CD14-positive monocyte (primary cell): ENCODE results near the gene CLDND2. TPM values are rescaled to one million over a fixed set of nuclear protein-coding genes. Genes with fewer than 3 reads are reported as not detected.

Experiments used
- DNase-seq, 3 donors: peaks; one replicate each; pipeline ENCODE4 v3.0.0-alpha.2; 2011 to 2022
- H2AFZ ChIP-seq: 2 replicates; pipeline ENCODE4 v1.6.0; 2012; ENCODE audit warnings: mild to moderate bottlenecking, low read depth, low read length, inconsistent platforms; ENCODE audit not compliant: insufficient read depth, poor library complexity, severe bottlenecking
- H3K27ac ChIP-seq, 2 donors: 1 replicate in 1 of 2; 2 replicates in 1 of 2; pipeline ENCODE4 v1.5.1; 2012 to 2013; ENCODE audit warnings: low read length in 2 of 2, control low read depth in 1 of 2, inconsistent platforms in 1 of 2, low read depth in 1 of 2, mild to moderate bottlenecking in 1 of 2
- H3K27me3 ChIP-seq, 2 donors: one replicate each; pipeline versions ENCODE4 v1.6.0 to v1.6.1; 2011 to 2013; ENCODE audit warnings: low read length in 2 of 2; ENCODE audit not compliant: control insufficient read depth in 2 of 2, insufficient read depth in 2 of 2
- H3K36me3 ChIP-seq, 2 donors: replicated peaks in 1 of 2; 1 replicate in 1 of 2; 2 replicates in 1 of 2; pipeline versions ENCODE4 v1.5.1 to v1.6.1; 2012 to 2013; ENCODE audit warnings: low read length in 2 of 2, control low read depth in 1 of 2, inconsistent platforms in 1 of 2, mild to moderate bottlenecking in 1 of 2; ENCODE audit not compliant: insufficient read depth in 2 of 2, control insufficient read depth in 1 of 2
- H3K4me1 ChIP-seq, 2 donors: 1 replicate in 1 of 2; 2 replicates in 1 of 2; pipeline versions ENCODE4 v1.5.1 to v1.6.1; 2012 to 2013; ENCODE audit warnings: low read length in 2 of 2, control low read depth in 1 of 2, inconsistent platforms in 1 of 2, mild to moderate bottlenecking in 1 of 2, moderate library complexity in 1 of 2; ENCODE audit not compliant: insufficient read depth in 2 of 2, control insufficient read depth in 1 of 2
- H3K4me2 ChIP-seq: replicated peaks from 2 replicates; pipeline ENCODE3; 2012; ENCODE audit warnings: low read length, moderate library complexity, mild to moderate bottlenecking; ENCODE audit not compliant: poor library complexity, severe bottlenecking; ENCODE audit errors: extremely low read depth
- H3K4me3 ChIP-seq, 3 experiments: fragments of 200-600 bp in 1 of 3; sonication (generic) in 1 of 3; replicated peaks in 1 of 3; 1 replicate in 2 of 3; 2 replicates in 1 of 3; pipeline ENCODE4 v1.5.1; 2011 to 2013; ENCODE audit warnings: low read length in 3 of 3, mild to moderate bottlenecking in 3 of 3, control low read depth in 2 of 3, low read depth in 2 of 3, inconsistent platforms in 1 of 3, moderate library complexity in 1 of 3
- H3K79me2 ChIP-seq: 2 replicates; pipeline ENCODE4 v1.6.0; 2012; ENCODE audit warnings: mild to moderate bottlenecking, control low read depth, inconsistent platforms, low read length, moderate library complexity; ENCODE audit not compliant: insufficient read depth
- H3K9ac ChIP-seq: 2 replicates; pipeline ENCODE4 v1.6.0; 2017; ENCODE audit warnings: low read length, mild to moderate bottlenecking; ENCODE audit not compliant: insufficient read depth, poor library complexity, severe bottlenecking
- H3K9me3 ChIP-seq, 2 donors: replicated peaks in 1 of 2; 1 replicate in 1 of 2; 2 replicates in 1 of 2; pipeline versions ENCODE4 v1.5.1 to v1.6.1; 2012 to 2013; ENCODE audit warnings: low read length in 2 of 2, control low read depth in 1 of 2; ENCODE audit not compliant: control insufficient read depth in 1 of 2, insufficient read depth in 1 of 2
- H4K20me1 ChIP-seq: 2 replicates; pipeline ENCODE4 v1.6.0; 2012; ENCODE audit warnings: mild to moderate bottlenecking, low read length, control low read depth, moderate library complexity; ENCODE audit not compliant: insufficient read depth
- H3K27ac Mint-ChIP-seq, 7 donors: one replicate each; pipeline ENCODE4 v1.8.0; 2020; ENCODE audit warnings: mild to moderate bottlenecking in 7 of 7, mixed read lengths in 7 of 7, moderate library complexity in 6 of 7, inconsistent platforms in 2 of 7
- H3K27me3 Mint-ChIP-seq, 3 donors: one replicate each; pipeline ENCODE4 v1.8.0; 2021 to 2022; ENCODE audit warnings: low read depth in 3 of 3, mild to moderate bottlenecking in 3 of 3, mixed read lengths in 3 of 3, moderate library complexity in 3 of 3, inconsistent platforms in 1 of 3
- H3K36me3 Mint-ChIP-seq, 2 donors: one replicate each; pipeline ENCODE4 v1.8.0; 2020; ENCODE audit warnings: mixed read lengths in 2 of 2, inconsistent platforms in 1 of 2, mild to moderate bottlenecking in 1 of 2
- H3K4me1 Mint-ChIP-seq: one replicate; pipeline ENCODE4 v1.8.0; 2020; ENCODE audit warnings: mild to moderate bottlenecking, mixed read lengths
- H3K4me3 Mint-ChIP-seq, 2 donors: one replicate each; pipeline ENCODE4 v1.8.0; 2020; ENCODE audit warnings: mild to moderate bottlenecking in 2 of 2, mixed read lengths in 2 of 2, moderate library complexity in 1 of 2
- H3K9me3 Mint-ChIP-seq, 7 donors: one replicate each; pipeline ENCODE4 v1.8.0; 2020 to 2022; ENCODE audit warnings: mixed read lengths in 7 of 7, mild to moderate bottlenecking in 6 of 7, moderate library complexity in 6 of 7, inconsistent platforms in 2 of 7
- CTCF ChIP-seq: fragments of 200-600 bp; IDR thresholded peaks from one replicate; pipeline ENCODE4 v1.8.0; 2022; ENCODE audit warnings: antibody characterized with exemption, mild to moderate bottlenecking
- whole genome bisulfite sequencing: methylation state at CpG from one replicate; pipeline ENCODE4 v1.1.5; 2013; ENCODE audit warnings: missing lambda C conversion rate; ENCODE audit not compliant: insufficient coverage; 5-methylcytosine and 5-hydroxymethylcytosine counted together
- intact Hi-C, 2 donors: fragments of 100-400 bp; cut with micrococcal nuclease; formaldehyde crosslinking; loops; one replicate each; pipeline versions ENCODE4 v1.15.0 to v1.15.1; 2023
- polyA plus RNA-seq, 3 donors: library from polyadenylated mRNA; depleted of rRNA in 1 of 3; unstranded in 2 of 3; stranded (reverse) in 1 of 3; fragments of 300-500 nt in 2 of 3; fragments of >200 nt in 1 of 3; fragmentation: Illumina TruSeq in 2 of 3; gene quantifications; 1 replicate in 2 of 3; 2 replicates in 1 of 3; pipeline ENCODE4 v1.2.3, GENCODE V29; 2012 to 2021

Gene CLDND2
- polyA plus RNA-seq, 3 donors: 0.08 TPM; not detected in 2

- peaks cover 14% of the 10 kb centered on the region for H3K4me1 Mint-ChIP-seq
- Histone ChIP-seq H3K9me3 (peaks cover 0 to 4% of the 10 kb centered on the region in 2 donors), H3K4me3 (no peak overlapping the region), H3K4me2 (no peak overlapping the region), H3K4me1 (peaks cover 13 to 20% of the 10 kb centered on the region in 2 donors), H4K20me1 (no peaks in the 10 kb centered on the region), H3K9ac (no peak overlapping the region), H3K36me3 (no peaks in the 10 kb centered on the region), H2AFZ (no peak overlapping the region), H3K27me3 (peaks cover 9 to 24% of the 10 kb centered on the region in 2 donors), H3K79me2 (no peaks in the 10 kb centered on the region), H3K27ac (no peak overlapping the region)
- peaks cover 2 to 16% (median 9%) of the 10 kb centered on the region in 7 donors for H3K9me3 Mint-ChIP-seq
- intact Hi-C loops: no loop called here
- H3K4me3 Mint-ChIP-seq: no peak overlapping the region
- H3K27ac Mint-ChIP-seq: no peak overlapping the region
- DNase-seq: no peak
- no peak for TF ChIP-seq CTCF
- H3K36me3 Mint-ChIP-seq: peaks cover 2% of the 10 kb centered on the region in 2 donors
- WGBS: 88% methylated on average over 2 of the region's 3 CpGs
- H3K27me3 Mint-ChIP-seq: peaks cover 20 to 28% (median 21%) of the 10 kb centered on the region in 3 donors
Observed at GRCh38 chr19:51331193-51331592, 37.6 kb downstream of the CLDND2 start.

GRCh38 chr19:51330366-51330765 is 38.4 kb downstream of the CLDND2 start:
- H3K27me3 Mint-ChIP-seq: peaks cover 28 to 36% (median 29%) of the 10 kb centered on the region in 3 donors
- Histone ChIP-seq H2AFZ (no peak overlapping the region), H3K79me2 (no peaks in the 10 kb centered on the region), H3K9me3 (peaks cover 0 to 4% of the 10 kb centered on the region in 2 donors), H3K4me3 (no peak overlapping the region), H3K9ac (no peak overlapping the region), H3K27me3 (peaks cover 12 to 32% of the 10 kb centered on the region in 2 donors), H3K27ac (no peak overlapping the region), H3K4me1 (peaks cover 13 to 28% of the 10 kb centered on the region in 2 donors), H4K20me1 (no peaks in the 10 kb centered on the region), H3K36me3 (no peaks in the 10 kb centered on the region), H3K4me2 (no peak overlapping the region)
- H3K4me3 Mint-ChIP-seq: no peak overlapping the region
- no peak overlapping the region for H3K27ac Mint-ChIP-seq
- H3K36me3 Mint-ChIP-seq: peaks cover 2% of the 10 kb centered on the region in 2 donors
- H3K9me3 Mint-ChIP-seq: peaks cover 2 to 22% (median 10%) of the 10 kb centered on the region in 7 donors
- intact Hi-C loops: no loop called here
- DNase-seq: no peak
- TF ChIP-seq CTCF: no peak
- peaks cover 21% of the 10 kb centered on the region for H3K4me1 Mint-ChIP-seq
- whole genome bisulfite sequencing: 100% methylated on average over 1 of the region's 4 CpGs
